ENCODE data around the gene TBCA. TPM values are rescaled to one million over a fixed set of nuclear protein-coding genes. Genes with fewer than 3 reads are reported as not detected.

Gene TBCA
- total and polyA plus RNA-seq, 9 of the 15 experiments (the other 6 are each of a cell fraction or from before 2014, with no cell fraction given) = 164 to 661 (median 334) TPM

GRCh38 chr5:77709340-77709739, 66.8 kb downstream of the TBCA start:
- peaks cover 45% of the 10 kb centered on the region for H3K36me3 ChIP-seq (ENCODE audit: control insufficient read depth, insufficient read depth, low read length)
- DNase-seq (ENCODE audit: extremely low read depth in 1 of 4, low spot score in 3 of 4) (no peak), ATAC-seq (no peak), FAIRE-seq (no peak)
- intact Hi-C loops (cut with micrococcal nuclease) = no loop called here
- BruUV-seq (replicated peaks) = no TSS peak
- in situ Hi-C loops (cut with MboI) = no loop called here
- no peak overlapping the region for H3K4me3 ChIP-seq
- no peak overlapping the region for H3K27ac ChIP-seq (ENCODE audit: extremely low read depth, low read depth, low read length)
- H3K9ac ChIP-seq (ENCODE audit: insufficient read depth in 1 of 2, low read depth in 2 of 2, low read length in 2 of 2) = no peak overlapping the region
- H3K27me3 ChIP-seq (ENCODE audit: control insufficient read depth in 2 of 2, insufficient read depth in 2 of 2, low read length in 2 of 2) = no peaks in the 10 kb centered on the region
- H2AFZ ChIP-seq (ENCODE audit: low read depth, low read length) = no peak overlapping the region
- no peaks in the 10 kb centered on the region for H4K20me1 ChIP-seq (replicated peaks; ENCODE audit: control insufficient read depth, insufficient read depth, low read length)
- H3K79me2 ChIP-seq (ENCODE audit: control insufficient read depth, insufficient read depth, low read length) = peaks cover 46% of the 10 kb centered on the region
- no peaks in the 10 kb centered on the region for H3K9me1 ChIP-seq (ENCODE audit: control insufficient read depth, insufficient read depth, low read length)
- ChIA-PET CTCF (ENCODE audit: low intra/inter-chr PET ratio) (no interaction called here), POLR2A (interaction anchor here (1.1 to 1.2 kb wide), 2 partner anchors 9 to 26 kb away, joined by 3 to 4 read pairs; no protein-coding TSS in a partner anchor)
- H3K4me2 ChIP-seq (ENCODE audit: insufficient read depth, low read length) = no peak overlapping the region
- H3K9me3 ChIP-seq (replicated peaks; ENCODE audit: control insufficient read depth, insufficient read depth, low read depth, low read length) = no peaks in the 10 kb centered on the region
- H3K4me1 ChIP-seq (replicated peaks in 1 of 2; ENCODE audit: control insufficient read depth in 2 of 2, insufficient read depth in 2 of 2, low read length in 2 of 2) = no peaks in the 10 kb centered on the region
- TF ChIP-seq ZNF174 (CRISPR knock-in tag; IDR thresholded peaks at IDR 0.05) (no peak), ARID2 (IDR thresholded peaks at IDR 0.05) (no peak), ELF4 (CRISPR knock-in tag; IDR thresholded peaks at IDR 0.05) (no peak), PML (IDR thresholded peaks at IDR 0.05; ENCODE audit: low read length) (no peak), MAFF (IDR thresholded peaks at IDR 0.05; ENCODE audit: low read length) (no peak), SNIP1 (IDR thresholded peaks at IDR 0.05; ENCODE audit: low read depth) (no peak), IRF1 (CRISPR knock-in tag; IDR thresholded peaks at IDR 0.05; ENCODE audit: borderline replicate concordance) (no peak), UBTF (IDR thresholded peaks at IDR 0.05; ENCODE audit: borderline replicate concordance in 1 of 2, low read depth in 2 of 2, low read length in 2 of 2) (no peak), ZNF586 (CRISPR knock-in tag; conservative IDR thresholded peaks at IDR 0.05) (no peak), ZFPM2 (CRISPR knock-in tag; IDR thresholded peaks at IDR 0.05) (no peak), ZBTB40 (IDR thresholded peaks at IDR 0.05) (no peak), ZBTB40 (CRISPR knock-in tag; IDR thresholded peaks at IDR 0.05) (no peak), RBM39 (optimal IDR thresholded peaks at IDR 0.05; ENCODE audit: low read depth, low read length) (no peak)
